ENCODE results near the gene ATN1. TPM values are rescaled to one million over a fixed set of nuclear protein-coding genes. Genes with fewer than 3 reads are reported as not detected.

The ATN1 gene
- total RNA-seq, 4 donors from 2014 or later: 59.1 to 160 (median 112) TPM

- intact Hi-C loops (cut with DNase I; ENCODE audit: low total_unique reads) (no loop called here), in situ Hi-C loops (cut with MboI; ENCODE audit: low pct_ligation_motif_present in 1 of 4, low pct_unique_long_range_greater_than_20kb in 1 of 4, low sequenced_read_pairs in 3 of 4) (loop anchor here in 2 of 4 donors (25.0 kb wide), 1 partner anchor 178 kb away; the partner anchor contains the start of gene C1RL (in 2 of the 2))
- peaks cover 35 to 79% (median 63%) of the 10 kb centered on the region in 4 donors for H3K4me1 ChIP-seq
- 20 to 24% methylated on average over 5 to 8 of the region's 8 CpGs for WGBS, 2 donors (ENCODE audit: low coverage in 1 of 2)
- H3K9me3 ChIP-seq: no peaks in the 10 kb centered on the region
- no peaks in the 10 kb centered on the region for H3K27me3 ChIP-seq
- DNase-seq: no peak
- H3K27ac ChIP-seq: peak overlapping the region; percentile 55 to 99 (median 78)
- H3K36me3 ChIP-seq: peaks cover 0 to 8% (median 0%) of the 10 kb centered on the region in 4 donors
- H3K4me3 ChIP-seq: no peak overlapping the region
- TF ChIP-seq CTCF (IDR thresholded peaks at IDR 0.05) (no peak), EP300 (IDR thresholded peaks at IDR 0.05; ENCODE audit: low read depth) (no peak), POLR2A (IDR thresholded peaks at IDR 0.05) (no peak), POLR2AphosphoS5 (IDR thresholded peaks at IDR 0.05) (no peak)
Measured at GRCh38 chr12:6934110-6934509, 6.4 kb downstream of the ATN1 start.

GRCh38 chr12:6935371-6936193 is 7.8 kb downstream of the ATN1 start:
- Histone ChIP-seq H3K9me3 (no peaks in the 10 kb centered on the region), H3K4me1 (peaks cover 27 to 65% (median 48%) of the 10 kb centered on the region in 4 donors), H3K36me3 (peaks cover 0 to 8% (median 0%) of the 10 kb centered on the region in 4 donors), H3K27ac (peak overlapping the region; percentile 55 to 99 (median 78)), H3K4me3 (no peak overlapping the region), H3K27me3 (no peaks in the 10 kb centered on the region)
- DNase-seq: no peak
- 70 to 89% methylated on average over 5 to 14 of the region's 14 CpGs for WGBS, 2 donors (ENCODE audit: low coverage in 1 of 2)
- in situ Hi-C loops (cut with MboI; ENCODE audit: low pct_ligation_motif_present in 1 of 4, low pct_unique_long_range_greater_than_20kb in 1 of 4, low sequenced_read_pairs in 3 of 4) (loop anchor here in 2 of 4 donors (25.0 kb wide), 1 partner anchor 177 kb away; the partner anchor contains the start of gene C1RL (in 2 of the 2)), intact Hi-C loops (cut with DNase I; ENCODE audit: low total_unique reads) (loop anchor here (5.0 kb wide), 1 partner anchor 63 kb away; the partner anchor contains the start of gene SPSB2)
- TF ChIP-seq CTCF (IDR thresholded peaks at IDR 0.05): no peak
- TF ChIP-seq POLR2AphosphoS5 (IDR thresholded peaks at IDR 0.05): no peak
- TF ChIP-seq POLR2A (IDR thresholded peaks at IDR 0.05): no peak
- TF ChIP-seq EP300 (IDR thresholded peaks at IDR 0.05; ENCODE audit: low read depth): no peak

- 71 to 80% methylated on average over 1 to 3 of the region's 3 CpGs for WGBS, 2 donors (ENCODE audit: low coverage in 1 of 2)
- intact Hi-C loops (cut with DNase I; ENCODE audit: low total_unique reads) (loop anchor here (5.0 kb wide), 1 partner anchor 64 kb away; the partner anchor contains the start of gene SPSB2), in situ Hi-C loops (cut with MboI; ENCODE audit: low pct_ligation_motif_present in 1 of 4, low pct_unique_long_range_greater_than_20kb in 1 of 4, low sequenced_read_pairs in 3 of 4) (loop anchor here in 2 of 4 donors (25.0 kb wide), 1 partner anchor 176 kb away; the partner anchor contains the start of gene C1RL (in 2 of the 2))
- TF ChIP-seq POLR2A (IDR thresholded peaks at IDR 0.05) (no peak), POLR2AphosphoS5 (IDR thresholded peaks at IDR 0.05) (no peak), CTCF (IDR thresholded peaks at IDR 0.05) (no peak), EP300 (IDR thresholded peaks at IDR 0.05; ENCODE audit: low read depth) (no peak)
- Histone ChIP-seq H3K27ac (peak overlapping the region; percentile 90 to 99 (median 96)), H3K27me3 (no peaks in the 10 kb centered on the region), H3K4me3 (no peak overlapping the region), H3K9me3 (no peaks in the 10 kb centered on the region), H3K36me3 (peaks cover 0 to 8% (median 0%) of the 10 kb centered on the region in 4 donors), H3K4me1 (peaks cover 22 to 59% (median 44%) of the 10 kb centered on the region in 4 donors)
- no peak for DNase-seq
Measured at GRCh38 chr12:6936194-6936635, 8.5 kb downstream of the ATN1 start.

Measured in transverse colon (tissue), 4 donors.